OCI-M2 (cell line): Measurements from ENCODE around the gene SIM2.

Source experiments
- DNase-seq: peaks from one replicate; lab custom pipeline; 2025; ENCODE audit not compliant: unreplicated experiment; lab: John Stamatoyannopoulos, UW

The SIM2 gene

GRCh38 chr21:36699546-36700294 lies 805 bp downstream of the SIM2 start:
- no peak for DNase-seq

- DNase-seq: no peak
These were observed 1.5 kb downstream of the SIM2 start for GRCh38 chr21:36700295-36700970.

- no peak for DNase-seq
These were observed 2.2 kb downstream of the SIM2 start for GRCh38 chr21:36700971-36701755.

GRCh38 chr21:36701756-36702621 lies 3.1 kb downstream of the SIM2 start:
- DNase-seq: no peak

GRCh38 chr21:36702622-36702968 lies 3.7 kb downstream of the SIM2 start:
- no peak for DNase-seq

GRCh38 chr21:36703123-36703522 lies 4.2 kb downstream of the SIM2 start:
- DNase-seq: no peak

GRCh38 chr21:36703626-36704280 lies 4.8 kb downstream of the SIM2 start:
- DNase-seq: no peak

GRCh38 chr21:36704281-36704957 lies 5.5 kb downstream of the SIM2 start:
- no peak for DNase-seq

- DNase-seq: no peak
These were observed 6.2 kb downstream of the SIM2 start for GRCh38 chr21:36704958-36705678.

- DNase-seq: no peak
These were observed 7.0 kb downstream of the SIM2 start for GRCh38 chr21:36705679-36706481.

GRCh38 chr21:36706482-36706852 lies 7.6 kb downstream of the SIM2 start:
- DNase-seq: no peak

GRCh38 chr21:36706951-36707762 lies 8.2 kb downstream of the SIM2 start:
- DNase-seq: no peak

GRCh38 chr21:36707763-36708285 lies 8.9 kb downstream of the SIM2 start:
- no peak for DNase-seq

- no peak for DNase-seq
These were observed 9.5 kb downstream of the SIM2 start for GRCh38 chr21:36708286-36709029.

- no peak for DNase-seq
These were observed 10.3 kb downstream of the SIM2 start for GRCh38 chr21:36709030-36709867.
